ENCODE data around the gene ZDHHC8. TPM values are rescaled to one million over a fixed set of nuclear protein-coding genes. Genes with fewer than 3 reads are reported as not detected.
A peak's percentile ranks its signal among the peaks of the same experiment; 100 is the strongest.

Gene ZDHHC8
- total and polyA plus RNA-seq, 10 donors = 12.7 to 71.5 (median 33.6) TPM

DNA sequence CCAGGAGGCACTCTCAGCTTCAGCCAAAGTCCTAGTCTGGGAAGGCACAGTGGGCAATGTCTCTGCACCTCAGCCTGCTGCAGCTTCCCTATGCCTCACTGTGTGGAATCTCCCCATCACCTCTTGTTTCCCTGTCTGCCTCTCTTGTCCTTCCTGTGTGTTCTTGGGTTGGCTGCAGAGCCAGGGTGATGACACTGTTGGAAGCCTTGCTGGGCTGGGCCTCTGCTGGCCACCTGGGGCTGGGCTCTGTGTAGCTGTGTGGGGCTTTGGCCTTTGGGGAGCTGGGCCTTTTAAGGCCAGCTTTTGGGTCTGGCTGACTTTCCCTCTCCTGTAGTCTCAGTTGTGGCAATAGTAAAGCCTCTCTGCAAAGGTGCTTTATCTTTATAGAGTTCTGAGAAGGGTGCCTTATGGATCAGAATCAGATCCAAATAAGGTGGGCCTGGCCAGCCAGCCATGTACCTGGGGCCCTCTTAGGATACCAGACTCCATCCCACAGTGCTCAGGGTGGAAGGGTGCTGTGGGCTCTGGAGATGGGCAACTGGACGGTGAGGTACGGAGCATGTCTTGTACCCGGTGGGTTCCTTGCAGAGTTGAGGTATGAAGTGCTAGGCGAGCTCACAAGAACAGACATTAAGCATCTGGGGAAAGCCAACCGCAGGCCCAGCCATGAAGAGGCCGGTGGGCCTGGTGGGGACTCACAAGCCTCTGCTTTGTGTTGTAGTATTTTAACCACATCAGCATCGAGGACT is 26.0 kb upstream of the ZDHHC8 start:
- H3K4me3 ChIP-seq = no peak overlapping the region
- intact Hi-C loops (cut with DNase I; ENCODE audit: low total_unique reads) = no loop called here
- no peaks in the 10 kb centered on the region for H3K9me3 ChIP-seq
- no peaks in the 10 kb centered on the region for H3K27me3 ChIP-seq (replicated peaks in 1 of 7)
- H3K4me1 ChIP-seq = peaks cover 0 to 3% (median 0%) of the 10 kb centered on the region in 6 donors
- peak; percentile 14 for DNase-seq
- H3K36me3 ChIP-seq = peaks cover 5 to 100% (median 83%) of the 10 kb centered on the region in 6 donors
- TF ChIP-seq POLR2A (IDR thresholded peaks at IDR 0.05) = no peak
- TF ChIP-seq, protein P1, sequence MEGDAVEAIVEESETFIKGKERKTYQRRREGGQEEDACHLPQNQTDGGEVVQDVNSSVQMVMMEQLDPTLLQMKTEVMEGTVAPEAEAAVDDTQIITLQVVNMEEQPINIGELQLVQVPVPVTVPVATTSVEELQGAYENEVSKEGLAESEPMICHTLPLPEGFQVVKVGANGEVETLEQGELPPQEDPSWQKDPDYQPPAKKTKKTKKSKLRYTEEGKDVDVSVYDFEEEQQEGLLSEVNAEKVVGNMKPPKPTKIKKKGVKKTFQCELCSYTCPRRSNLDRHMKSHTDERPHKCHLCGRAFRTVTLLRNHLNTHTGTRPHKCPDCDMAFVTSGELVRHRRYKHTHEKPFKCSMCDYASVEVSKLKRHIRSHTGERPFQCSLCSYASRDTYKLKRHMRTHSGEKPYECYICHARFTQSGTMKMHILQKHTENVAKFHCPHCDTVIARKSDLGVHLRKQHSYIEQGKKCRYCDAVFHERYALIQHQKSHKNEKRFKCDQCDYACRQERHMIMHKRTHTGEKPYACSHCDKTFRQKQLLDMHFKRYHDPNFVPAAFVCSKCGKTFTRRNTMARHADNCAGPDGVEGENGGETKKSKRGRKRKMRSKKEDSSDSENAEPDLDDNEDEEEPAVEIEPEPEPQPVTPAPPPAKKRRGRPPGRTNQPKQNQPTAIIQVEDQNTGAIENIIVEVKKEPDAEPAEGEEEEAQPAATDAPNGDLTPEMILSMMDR (IDR thresholded peaks at IDR 0.05 in 8 of 11, conservative IDR thresholded peaks at IDR 0.05 in 3 of 11) = no peak
- no peak for TF ChIP-seq POLR2AphosphoS5 (IDR thresholded peaks at IDR 0.05)
- 94 to 100% (median 96%) methylated on average over 7 of the region's 7 CpGs for WGBS, 5 donors
- no peak overlapping the region for H3K27ac ChIP-seq

DNA sequence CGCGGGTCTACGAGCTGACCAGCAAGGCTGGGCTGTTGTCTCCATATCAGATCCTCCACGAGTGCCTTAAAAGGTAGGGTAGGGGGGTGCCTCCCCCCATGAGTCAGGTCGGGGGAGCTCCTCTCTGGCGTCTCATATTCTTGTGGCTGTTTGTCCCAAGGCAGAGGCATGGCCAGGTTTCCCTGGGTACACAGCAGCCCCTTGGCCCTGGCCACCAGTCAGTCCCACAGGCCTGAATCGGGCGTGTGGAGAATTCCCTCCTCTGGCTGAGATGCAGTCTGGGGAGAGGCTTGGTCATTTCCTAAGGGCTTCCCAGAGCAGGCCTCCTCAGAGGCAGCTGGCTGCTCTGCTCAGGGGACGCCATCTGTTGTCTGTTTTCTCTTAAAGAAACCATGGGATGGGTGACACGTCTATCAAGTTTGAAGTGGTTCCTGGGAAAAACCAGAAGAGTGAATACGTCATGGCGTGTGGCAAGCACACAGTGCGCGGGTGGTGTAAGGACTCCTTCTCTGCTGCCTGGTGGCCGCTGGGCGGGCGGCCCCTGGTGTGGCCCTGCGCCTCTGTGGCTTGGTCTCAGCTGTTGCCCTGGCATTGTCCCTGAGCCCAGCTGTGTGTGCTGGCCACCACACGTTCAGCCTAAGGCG is 25.3 kb upstream of the ZDHHC8 start:
- H3K4me3 ChIP-seq = no peak overlapping the region
- intact Hi-C loops (cut with DNase I; ENCODE audit: low total_unique reads) = no loop called here
- DNase-seq = peak; percentile 41
- WGBS, 5 donors = 90 to 97% (median 93%) methylated on average over 18 to 20 of the region's 20 CpGs
- H3K27ac ChIP-seq = no peak overlapping the region
- H3K36me3 ChIP-seq = peaks cover 5 to 100% (median 83%) of the 10 kb centered on the region in 6 donors
- TF ChIP-seq POLR2AphosphoS5 (IDR thresholded peaks at IDR 0.05) = peak in 1 of 3 donors; percentile 33
- TF ChIP-seq, protein P1 (IDR thresholded peaks at IDR 0.05 in 8 of 11, conservative IDR thresholded peaks at IDR 0.05 in 3 of 11) = no peak
- no peak for TF ChIP-seq POLR2A (IDR thresholded peaks at IDR 0.05)
- no peaks in the 10 kb centered on the region for H3K9me3 ChIP-seq
- H3K27me3 ChIP-seq (replicated peaks in 1 of 7) = no peaks in the 10 kb centered on the region
- peaks cover 0 to 6% (median 2%) of the 10 kb centered on the region in 6 donors for H3K4me1 ChIP-seq

GRCh38 chr22:20106849-20107237 is 24.8 kb upstream of the ZDHHC8 start:
- Histone ChIP-seq H3K9me3 (no peaks in the 10 kb centered on the region), H3K4me1 (peaks cover 2 to 11% (median 8%) of the 10 kb centered on the region in 6 donors), H3K4me3 (no peak overlapping the region), H3K36me3 (peaks cover 5 to 100% (median 82%) of the 10 kb centered on the region in 6 donors), H3K27me3 (replicated peaks in 1 of 7) (no peaks in the 10 kb centered on the region), H3K27ac (no peak overlapping the region)
- intact Hi-C loops (cut with DNase I; ENCODE audit: low total_unique reads) = no loop called here
- TF ChIP-seq POLR2A (IDR thresholded peaks at IDR 0.05) = no peak
- WGBS, 5 donors = 91 to 97% (median 96%) methylated on average over 9 to 10 of the region's 10 CpGs
- peak; percentile 61 for DNase-seq

DNA sequence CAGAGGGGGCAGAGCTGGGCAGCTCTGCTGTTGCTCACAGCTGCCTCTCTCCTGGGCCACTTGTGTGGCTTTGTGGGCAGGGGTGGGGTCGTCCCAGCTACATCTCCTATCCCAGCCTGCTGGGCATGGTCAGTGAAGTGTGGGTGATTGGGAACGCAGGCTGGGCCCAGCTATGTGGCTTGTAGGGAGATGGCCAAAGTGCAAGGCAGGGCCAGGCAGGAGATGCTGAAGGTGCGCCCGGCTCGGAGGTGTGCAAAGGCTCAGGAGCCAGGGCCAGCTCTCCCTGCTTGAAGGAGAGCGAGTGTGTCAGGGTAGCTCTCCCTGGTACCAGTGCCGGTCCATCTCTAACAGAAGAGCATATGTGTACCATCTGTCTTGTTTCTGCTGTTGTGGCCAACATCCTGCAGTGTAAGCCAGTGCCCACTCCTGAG is 24.1 kb upstream of the ZDHHC8 start:
- H3K9me3 ChIP-seq = no peaks in the 10 kb centered on the region

More for the DNA sequence above, 24.1 kb upstream of the ZDHHC8 start:
- no peaks in the 10 kb centered on the region for H3K27me3 ChIP-seq (replicated peaks in 1 of 7)
- DNase-seq = peak; percentile 49
- H3K4me3 ChIP-seq = no peak overlapping the region
- H3K4me1 ChIP-seq = peaks cover 6 to 17% (median 14%) of the 10 kb centered on the region in 6 donors
- intact Hi-C loops (cut with DNase I; ENCODE audit: low total_unique reads) = no loop called here
- TF ChIP-seq, protein P1 (IDR thresholded peaks at IDR 0.05 in 8 of 11, conservative IDR thresholded peaks at IDR 0.05 in 3 of 11) = no peak
- no peak for TF ChIP-seq POLR2A (IDR thresholded peaks at IDR 0.05)
- peak in 1 of 3 donors; percentile 41 for TF ChIP-seq POLR2AphosphoS5 (IDR thresholded peaks at IDR 0.05)
- WGBS, 5 donors = 93 to 99% (median 96%) methylated on average over 5 to 7 of the region's 7 CpGs
- no peak overlapping the region for H3K27ac ChIP-seq
- H3K36me3 ChIP-seq = peaks cover 5 to 100% (median 85%) of the 10 kb centered on the region in 6 donors
